ENCODE results near the gene CCDC117.
"Not testable (repeated sequence)": the region's sequence is repeated elsewhere in the genome, so short reads cannot be mapped to it uniquely, and the experiment has no call there.

Gene CCDC117

DNA sequence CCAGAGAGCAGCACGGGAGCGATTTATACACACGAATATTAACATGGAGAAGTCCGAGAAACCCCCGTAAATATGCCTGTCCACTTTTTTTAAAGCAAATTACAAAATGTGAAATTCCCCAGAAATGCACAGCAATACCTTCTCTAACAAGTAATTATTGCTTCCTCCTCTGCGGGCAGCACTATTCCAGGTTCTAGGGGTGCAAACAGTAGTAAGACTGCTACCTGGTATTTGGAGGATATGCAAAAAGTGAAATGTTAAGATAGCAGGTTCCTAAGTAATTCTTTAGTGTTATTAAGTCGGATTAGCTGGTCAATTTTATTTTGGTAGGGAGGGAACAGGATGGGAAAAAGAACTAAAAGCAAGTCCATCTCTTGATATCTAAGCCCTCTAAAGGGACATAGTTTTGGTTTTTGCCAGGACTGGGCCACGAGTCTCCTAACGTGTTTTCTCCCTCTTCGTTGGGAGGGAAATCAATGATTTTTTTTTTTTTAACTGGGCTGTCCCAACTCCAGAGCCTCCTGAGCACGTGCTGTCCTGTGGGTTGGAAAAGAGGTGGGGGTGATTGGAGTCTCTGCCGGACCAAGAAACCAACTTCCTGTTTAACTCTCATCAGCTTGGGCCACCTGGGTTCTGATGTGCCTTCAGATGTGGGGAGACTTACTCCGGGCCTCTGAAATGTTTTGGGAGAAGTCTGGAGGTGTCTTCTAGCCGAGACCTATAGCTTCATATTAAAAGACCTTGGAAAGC lies 29.5 kb downstream of the CCDC117 start:
- Histone ChIP-seq H3K4me3 (ENCODE audit: low read depth in 1 of 2, low read length in 2 of 2) (peak overlapping the region; percentile 40 to 99), H3K27ac (ENCODE audit: low read depth, low read length) (peak overlapping the region; percentile 1), H3K36me3 (ENCODE audit: control insufficient read depth in 1 of 2, insufficient read depth in 2 of 2, low read length in 2 of 2) (peaks cover 3 to 6% of the 10 kb centered on the region in 2 donors), H3K9ac (ENCODE audit: low read depth in 1 of 2, low read length in 2 of 2) (peak overlapping the region; percentile 24 to 39), H3K4me1 (ENCODE audit: control insufficient read depth in 1 of 2, insufficient read depth in 2 of 2, low read length in 2 of 2) (peaks cover 18 to 19% of the 10 kb centered on the region in 2 donors), H3K27me3 (ENCODE audit: control insufficient read depth in 1 of 2, insufficient read depth in 2 of 2, low read length in 2 of 2) (no peaks in the 10 kb centered on the region), H3K9me3 (ENCODE audit: control insufficient read depth in 1 of 2, low read length in 2 of 2) (no peaks in the 10 kb centered on the region)

DNA sequence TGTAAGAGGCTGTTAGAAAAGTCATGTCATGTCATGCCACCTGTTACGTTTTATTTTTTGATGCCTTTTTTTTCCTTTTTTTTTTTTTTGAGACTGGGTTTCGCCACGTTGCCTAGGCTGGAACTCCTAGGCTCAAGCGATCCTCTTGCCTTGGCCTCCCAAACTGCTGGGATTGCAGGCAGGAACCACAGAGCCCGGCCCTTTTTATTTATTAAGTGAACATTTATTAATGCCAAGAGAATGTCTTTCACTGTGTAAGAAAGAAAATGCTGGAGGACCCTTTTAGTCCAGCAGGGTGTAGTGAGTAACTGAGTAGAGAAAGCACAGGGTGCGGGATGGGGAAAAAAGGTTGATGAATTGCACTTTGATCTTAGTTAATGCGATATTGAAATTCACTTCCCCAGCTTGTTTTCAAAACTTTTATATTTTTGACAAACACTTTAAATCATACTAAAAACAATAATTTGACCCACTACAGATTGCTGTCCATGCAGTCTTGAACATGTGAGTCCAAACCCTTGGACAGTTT lies 30.2 kb downstream of the CCDC117 start:
- no peaks in the 10 kb centered on the region for H3K9me3 ChIP-seq (ENCODE audit: control insufficient read depth in 1 of 2, low read length in 2 of 2)
- no peaks in the 10 kb centered on the region for H3K27me3 ChIP-seq (ENCODE audit: control insufficient read depth in 1 of 2, insufficient read depth in 2 of 2, low read length in 2 of 2)
- H3K4me3 ChIP-seq (ENCODE audit: low read depth in 1 of 2, low read length in 2 of 2), result peak overlapping the region; percentile 40 to 99
- H3K9ac ChIP-seq (ENCODE audit: low read depth in 1 of 2, low read length in 2 of 2), result peak overlapping the region in 1 of 2 donors; percentile 24
- H3K4me1 ChIP-seq (ENCODE audit: control insufficient read depth in 1 of 2, insufficient read depth in 2 of 2, low read length in 2 of 2), result peaks cover 15 to 18% of the 10 kb centered on the region in 2 donors
- H3K36me3 ChIP-seq (ENCODE audit: control insufficient read depth in 1 of 2, insufficient read depth in 2 of 2, low read length in 2 of 2), result peaks cover 0 to 6% of the 10 kb centered on the region in 2 donors
- no peak overlapping the region for H3K27ac ChIP-seq (ENCODE audit: low read depth, low read length)

DNA sequence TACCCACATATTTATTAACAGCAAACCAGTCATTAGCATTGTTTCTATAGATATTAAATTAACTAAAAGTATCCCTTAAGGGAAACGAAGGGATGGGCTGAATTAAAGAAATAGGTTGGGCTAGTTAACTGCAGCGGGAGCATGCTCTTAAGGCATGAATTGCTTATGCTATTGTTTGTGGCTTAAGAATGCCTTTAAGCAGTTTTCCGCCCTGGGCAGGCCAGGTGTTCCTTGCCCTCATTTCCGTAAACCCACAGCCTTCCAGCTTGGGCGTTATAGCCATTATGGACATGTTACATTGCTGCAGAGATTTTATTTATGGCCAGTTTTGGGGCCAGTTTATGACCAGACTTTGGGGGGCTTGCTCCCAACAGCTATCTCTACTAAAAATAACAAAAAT lies 32.9 kb downstream of the CCDC117 start:
- H3K4me3 ChIP-seq (ENCODE audit: low read depth in 1 of 2, low read length in 2 of 2); H3K9me3 ChIP-seq (ENCODE audit: control insufficient read depth in 1 of 2, low read length in 2 of 2); H3K27ac ChIP-seq (ENCODE audit: low read depth, low read length); H3K27me3 ChIP-seq (ENCODE audit: control insufficient read depth in 1 of 2, insufficient read depth in 2 of 2, low read length in 2 of 2); H3K36me3 ChIP-seq (ENCODE audit: control insufficient read depth in 1 of 2, insufficient read depth in 2 of 2, low read length in 2 of 2); H3K9ac ChIP-seq (ENCODE audit: low read depth in 1 of 2, low read length in 2 of 2): not testable (repeated sequence)
- peaks cover 18 to 21% of the 10 kb centered on the region in 2 donors for H3K4me1 ChIP-seq (ENCODE audit: control insufficient read depth in 1 of 2, insufficient read depth in 2 of 2, low read length in 2 of 2)

DNA sequence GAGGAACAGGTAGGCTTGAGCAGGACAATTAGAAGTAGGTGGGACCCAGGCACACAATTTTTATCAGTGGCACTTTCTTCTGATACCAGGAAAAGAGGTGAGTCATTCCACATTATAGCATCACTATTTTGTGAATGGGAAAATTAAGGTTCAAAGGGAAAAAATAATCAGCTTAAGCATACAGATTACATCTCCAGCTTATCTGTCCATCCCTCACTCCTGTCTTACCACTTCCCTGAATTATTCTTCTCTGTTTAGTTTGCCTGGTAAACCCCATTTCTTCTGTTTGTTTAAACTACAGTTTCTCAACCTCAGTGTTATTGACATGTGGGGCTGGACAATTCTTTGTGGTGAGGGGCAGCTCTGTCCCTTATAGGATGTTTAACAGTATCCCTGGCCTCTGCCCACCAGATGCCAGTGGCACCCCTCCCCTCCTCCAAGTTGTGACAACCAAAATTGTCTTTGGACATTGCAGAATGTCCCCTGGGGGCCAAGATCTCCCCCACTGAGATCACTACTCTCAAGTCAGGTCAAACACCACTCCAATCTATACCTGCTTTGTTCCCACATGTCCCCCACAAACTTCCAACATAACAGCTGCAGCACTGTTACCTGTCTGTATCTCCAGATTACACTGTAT lies 36.3 kb downstream of the CCDC117 start:
- H3K27ac ChIP-seq (ENCODE audit: low read depth, low read length), result no peak overlapping the region
- peaks cover 24 to 28% of the 10 kb centered on the region in 2 donors for H3K4me1 ChIP-seq (ENCODE audit: control insufficient read depth in 1 of 2, insufficient read depth in 2 of 2, low read length in 2 of 2)
- no peaks in the 10 kb centered on the region for H3K9me3 ChIP-seq (ENCODE audit: control insufficient read depth in 1 of 2, low read length in 2 of 2)
- H3K4me3 ChIP-seq (ENCODE audit: low read depth in 1 of 2, low read length in 2 of 2), result no peak overlapping the region
- no peak overlapping the region for H3K9ac ChIP-seq (ENCODE audit: low read depth in 1 of 2, low read length in 2 of 2)
- H3K36me3 ChIP-seq (ENCODE audit: control insufficient read depth in 1 of 2, insufficient read depth in 2 of 2, low read length in 2 of 2), result no peaks in the 10 kb centered on the region
- no peaks in the 10 kb centered on the region for H3K27me3 ChIP-seq (ENCODE audit: control insufficient read depth in 1 of 2, insufficient read depth in 2 of 2, low read length in 2 of 2)

DNA sequence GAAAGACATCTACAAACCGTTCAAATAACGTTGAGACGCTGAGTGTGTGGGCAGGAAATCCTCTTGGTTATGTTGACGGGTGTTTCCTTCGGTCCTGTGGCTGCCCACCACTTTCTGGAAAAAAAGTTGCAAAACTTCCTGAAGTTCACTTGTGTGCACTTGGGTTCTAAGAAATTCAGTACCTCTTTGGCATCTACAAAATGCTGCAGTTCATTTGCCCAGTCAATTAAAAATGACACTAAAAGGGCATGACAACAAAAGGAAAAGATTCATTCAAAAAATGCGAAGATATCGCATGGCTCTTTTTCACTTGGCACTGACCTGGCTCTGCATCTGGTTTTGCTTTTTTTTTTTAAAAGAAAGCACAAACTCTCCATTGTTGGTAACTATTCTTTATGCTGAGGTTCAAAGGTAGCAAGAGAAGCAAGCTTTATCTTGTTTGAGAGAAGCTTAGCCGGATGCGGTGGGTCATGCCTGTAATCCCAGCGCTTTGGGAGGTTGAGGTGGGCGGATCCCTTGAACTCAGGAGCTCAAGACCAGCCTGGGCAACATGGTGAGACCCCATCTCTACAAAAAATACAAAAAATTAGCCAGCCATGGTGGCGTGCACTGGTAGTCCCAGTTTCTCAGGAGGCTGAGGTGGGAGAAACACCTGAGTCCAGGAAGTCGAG lies 38.5 kb downstream of the CCDC117 start:
- Histone ChIP-seq H3K9me3 (ENCODE audit: control insufficient read depth in 1 of 2, low read length in 2 of 2) (no peaks in the 10 kb centered on the region), H3K27me3 (ENCODE audit: control insufficient read depth in 1 of 2, insufficient read depth in 2 of 2, low read length in 2 of 2) (no peaks in the 10 kb centered on the region), H3K27ac (ENCODE audit: low read depth, low read length) (no peak overlapping the region), H3K9ac (ENCODE audit: low read depth in 1 of 2, low read length in 2 of 2) (no peak overlapping the region), H3K36me3 (ENCODE audit: control insufficient read depth in 1 of 2, insufficient read depth in 2 of 2, low read length in 2 of 2) (no peaks in the 10 kb centered on the region), H3K4me3 (ENCODE audit: low read depth in 1 of 2, low read length in 2 of 2) (peak overlapping the region; percentile 29 to 30), H3K4me1 (ENCODE audit: control insufficient read depth in 1 of 2, insufficient read depth in 2 of 2, low read length in 2 of 2) (peaks cover 24 to 29% of the 10 kb centered on the region in 2 donors)

DNA sequence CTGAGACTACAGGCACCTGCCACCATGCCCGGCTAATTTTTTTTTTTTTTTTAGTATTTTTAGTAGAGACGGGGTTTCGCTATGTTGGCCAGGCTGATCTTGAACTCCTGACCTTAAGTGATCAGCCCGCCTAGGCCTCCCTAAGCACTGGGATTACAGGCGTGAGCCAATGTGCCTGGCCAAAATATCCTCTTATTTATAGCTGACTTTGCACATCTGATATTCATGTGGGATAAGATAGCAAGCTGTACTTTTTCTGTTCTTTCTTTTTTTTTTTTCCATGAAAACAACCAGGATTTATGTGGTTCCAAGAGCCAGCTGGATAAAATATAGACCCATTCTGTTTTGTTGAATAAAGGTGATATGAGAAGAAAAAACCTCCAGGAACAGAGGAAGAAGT lies 40.0 kb downstream of the CCDC117 start:
- H3K9ac ChIP-seq (ENCODE audit: low read depth in 1 of 2, low read length in 2 of 2), result no peak overlapping the region
- H3K27ac ChIP-seq (ENCODE audit: low read depth, low read length), result no peak overlapping the region
- H3K9me3 ChIP-seq (ENCODE audit: control insufficient read depth in 1 of 2, low read length in 2 of 2), result no peaks in the 10 kb centered on the region
- H3K4me3 ChIP-seq (ENCODE audit: low read depth in 1 of 2, low read length in 2 of 2), result no peak overlapping the region
- H3K36me3 ChIP-seq (ENCODE audit: control insufficient read depth in 1 of 2, insufficient read depth in 2 of 2, low read length in 2 of 2), result no peaks in the 10 kb centered on the region
- peaks cover 24 to 29% of the 10 kb centered on the region in 2 donors for H3K4me1 ChIP-seq (ENCODE audit: control insufficient read depth in 1 of 2, insufficient read depth in 2 of 2, low read length in 2 of 2)
- no peaks in the 10 kb centered on the region for H3K27me3 ChIP-seq (ENCODE audit: control insufficient read depth in 1 of 2, insufficient read depth in 2 of 2, low read length in 2 of 2)

DNA sequence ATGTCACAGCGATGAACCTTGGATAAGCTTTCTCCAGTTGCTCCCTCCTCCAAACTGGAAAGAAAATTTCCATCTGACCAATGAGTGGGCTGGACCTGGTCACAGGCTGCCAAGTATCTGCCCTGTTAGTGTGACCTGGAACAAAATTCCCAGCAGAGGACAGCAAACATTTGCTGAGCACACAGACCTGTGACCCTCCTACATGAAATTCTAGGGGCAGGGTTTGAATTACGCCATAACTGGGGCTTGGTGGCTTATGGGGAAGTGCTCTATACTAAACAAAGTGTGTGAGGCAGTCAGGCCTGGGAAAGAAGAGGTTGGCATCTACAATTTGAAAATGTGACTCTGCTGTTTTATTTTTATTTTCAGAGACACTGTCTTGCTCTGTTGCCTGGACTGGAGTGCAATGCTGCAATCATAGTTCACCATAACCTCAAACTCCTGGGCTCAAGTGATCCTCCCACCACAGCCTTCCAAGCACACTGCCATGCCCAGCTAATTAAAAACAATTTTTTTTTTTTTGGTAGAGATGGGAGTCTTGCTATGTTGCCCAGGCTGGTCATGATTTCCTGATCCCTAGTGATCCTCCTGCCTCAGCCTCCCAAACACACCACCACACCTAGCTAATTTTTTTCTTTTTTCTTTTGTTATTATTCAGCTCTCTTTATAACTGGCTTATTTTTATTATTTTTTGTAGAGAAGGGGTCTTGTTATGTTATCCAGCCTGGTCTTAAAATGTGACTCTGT lies 41.5 kb downstream of the CCDC117 start:
- Histone ChIP-seq H3K27ac (ENCODE audit: low read depth, low read length) (no peak overlapping the region), H3K4me3 (ENCODE audit: low read depth in 1 of 2, low read length in 2 of 2) (no peak overlapping the region), H3K9me3 (ENCODE audit: control insufficient read depth in 1 of 2, low read length in 2 of 2) (no peaks in the 10 kb centered on the region), H3K36me3 (ENCODE audit: control insufficient read depth in 1 of 2, insufficient read depth in 2 of 2, low read length in 2 of 2) (no peaks in the 10 kb centered on the region), H3K27me3 (ENCODE audit: control insufficient read depth in 1 of 2, insufficient read depth in 2 of 2, low read length in 2 of 2) (no peaks in the 10 kb centered on the region), H3K4me1 (ENCODE audit: control insufficient read depth in 1 of 2, insufficient read depth in 2 of 2, low read length in 2 of 2) (peaks cover 32 to 38% of the 10 kb centered on the region in 2 donors), H3K9ac (ENCODE audit: low read depth in 1 of 2, low read length in 2 of 2) (no peak overlapping the region)

DNA sequence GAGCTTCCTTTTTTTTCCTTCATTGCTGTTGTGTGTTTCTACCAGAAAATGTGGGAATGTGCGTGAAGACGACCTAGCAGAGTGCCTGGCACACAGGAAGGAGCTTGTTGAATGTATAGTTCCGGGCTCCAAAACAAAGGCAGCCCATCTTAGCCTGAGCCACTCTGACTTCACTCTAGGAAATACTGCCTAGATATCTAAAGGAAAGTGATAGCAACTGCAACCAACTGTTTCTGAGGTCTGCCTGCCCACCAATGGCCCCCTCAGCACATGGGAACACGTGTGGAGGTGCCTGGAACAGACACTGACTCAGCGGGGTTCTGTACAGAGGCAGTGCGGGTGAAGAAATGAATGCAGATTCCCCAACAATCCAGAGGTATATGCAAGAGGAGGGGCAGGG lies 42.6 kb downstream of the CCDC117 start:
- H3K36me3 ChIP-seq (ENCODE audit: control insufficient read depth in 1 of 2, insufficient read depth in 2 of 2, low read length in 2 of 2), result no peaks in the 10 kb centered on the region
- peaks cover 41 to 44% of the 10 kb centered on the region in 2 donors for H3K4me1 ChIP-seq (ENCODE audit: control insufficient read depth in 1 of 2, insufficient read depth in 2 of 2, low read length in 2 of 2)
- no peak overlapping the region for H3K9ac ChIP-seq (ENCODE audit: low read depth in 1 of 2, low read length in 2 of 2)
- no peak overlapping the region for H3K27ac ChIP-seq (ENCODE audit: low read depth, low read length)
- H3K9me3 ChIP-seq (ENCODE audit: control insufficient read depth in 1 of 2, low read length in 2 of 2), result no peaks in the 10 kb centered on the region
- H3K4me3 ChIP-seq (ENCODE audit: low read depth in 1 of 2, low read length in 2 of 2), result no peak overlapping the region
- H3K27me3 ChIP-seq (ENCODE audit: control insufficient read depth in 1 of 2, insufficient read depth in 2 of 2, low read length in 2 of 2), result no peaks in the 10 kb centered on the region

DNA sequence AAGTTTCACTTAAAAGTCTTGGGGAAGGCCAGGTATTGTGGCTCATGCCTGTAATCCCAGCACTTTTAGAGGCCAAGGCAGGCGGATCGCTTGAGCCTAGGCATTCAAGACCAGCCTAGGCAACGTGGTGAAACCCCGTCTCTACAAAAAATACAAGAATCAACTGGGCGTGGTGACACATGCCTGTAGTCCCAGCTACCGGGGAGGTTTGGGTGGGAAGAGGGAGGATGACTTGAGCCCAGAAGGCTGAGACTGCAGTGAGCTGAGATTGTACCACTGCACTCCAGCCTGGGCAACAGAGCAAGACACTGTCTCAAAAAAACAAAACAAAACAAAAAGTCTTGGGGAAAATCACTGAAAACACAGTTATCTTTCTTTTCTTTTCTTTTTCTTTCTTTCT lies 43.2 kb downstream of the CCDC117 start:
- Histone ChIP-seq H3K36me3 (ENCODE audit: control insufficient read depth in 1 of 2, insufficient read depth in 2 of 2, low read length in 2 of 2) (no peaks in the 10 kb centered on the region), H3K27me3 (ENCODE audit: control insufficient read depth in 1 of 2, insufficient read depth in 2 of 2, low read length in 2 of 2) (no peaks in the 10 kb centered on the region), H3K9ac (ENCODE audit: low read depth in 1 of 2, low read length in 2 of 2) (no peak overlapping the region), H3K9me3 (ENCODE audit: control insufficient read depth in 1 of 2, low read length in 2 of 2) (no peaks in the 10 kb centered on the region), H3K4me3 (ENCODE audit: low read depth in 1 of 2, low read length in 2 of 2) (no peak overlapping the region), H3K27ac (ENCODE audit: low read depth, low read length) (no peak overlapping the region), H3K4me1 (ENCODE audit: control insufficient read depth in 1 of 2, insufficient read depth in 2 of 2, low read length in 2 of 2) (peaks cover 38 to 42% of the 10 kb centered on the region in 2 donors)

Measured in duodenal mucosa (tissue), 2 donors.